Measurements from ENCODE around the gene LGSN.
"Not testable (repeated sequence)": the region's sequence is repeated elsewhere in the genome, so short reads cannot be mapped to it uniquely, and the experiment has no call there.

Gene LGSN

DNA sequence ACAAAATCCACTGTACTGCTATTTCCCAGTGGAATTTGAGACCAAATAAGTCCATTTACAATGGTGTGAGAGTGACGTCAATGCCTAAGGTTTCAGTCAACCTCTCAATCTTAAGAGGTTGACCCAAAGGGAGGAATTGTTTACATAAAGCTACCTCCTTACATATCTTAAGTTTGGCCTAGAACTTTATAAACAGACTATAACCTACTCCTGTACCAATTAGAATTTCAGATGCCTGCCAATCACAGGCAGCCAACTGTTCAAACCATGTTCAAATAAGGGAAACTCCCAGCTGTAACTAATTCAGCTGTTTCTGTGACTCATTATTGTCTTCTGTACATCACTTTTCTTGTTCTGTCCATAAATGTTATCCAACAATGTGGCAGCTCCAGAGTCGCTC lies 14.5 kb downstream of the LGSN start:
- DNase-seq: no peak

DNA sequence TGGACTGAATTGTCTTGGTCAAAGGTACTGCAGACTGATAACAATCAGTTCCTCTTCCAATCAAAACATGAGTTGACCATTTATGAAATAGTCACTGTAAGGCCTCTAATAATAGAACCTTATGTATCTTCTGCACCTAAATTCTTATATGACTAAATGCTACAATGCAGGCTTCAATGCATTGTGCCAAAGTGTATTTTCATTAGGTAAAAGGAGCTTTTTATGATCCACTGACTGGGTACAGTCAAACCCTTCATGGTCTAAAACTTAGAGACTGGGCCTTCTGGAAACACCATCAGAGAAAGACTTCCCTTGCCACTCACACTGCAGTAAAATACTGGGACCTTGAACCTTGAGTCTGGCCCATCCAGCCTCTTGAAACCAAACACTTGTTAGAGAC lies 16.3 kb downstream of the LGSN start:
- no peak for DNase-seq

DNA sequence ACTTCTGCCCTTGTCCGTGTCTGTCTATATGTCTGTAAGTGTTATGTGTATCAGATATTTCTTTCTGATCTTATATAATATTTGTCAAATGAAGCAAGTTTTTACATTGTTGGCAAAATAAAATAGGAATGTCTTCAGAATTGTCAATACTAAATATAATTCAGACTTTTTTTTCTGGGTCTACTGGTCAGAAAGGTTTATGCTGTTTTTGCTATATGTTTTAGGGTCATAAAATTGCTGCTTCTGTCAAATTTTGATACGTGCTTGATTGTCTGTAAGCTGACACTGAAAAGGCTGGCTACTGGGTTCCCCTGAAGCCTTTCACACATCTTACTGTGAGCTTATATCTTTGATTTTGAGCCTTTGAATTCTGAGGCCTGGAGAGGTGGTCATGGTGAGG lies 20.1 kb downstream of the LGSN start:
- no peak for DNase-seq

DNA sequence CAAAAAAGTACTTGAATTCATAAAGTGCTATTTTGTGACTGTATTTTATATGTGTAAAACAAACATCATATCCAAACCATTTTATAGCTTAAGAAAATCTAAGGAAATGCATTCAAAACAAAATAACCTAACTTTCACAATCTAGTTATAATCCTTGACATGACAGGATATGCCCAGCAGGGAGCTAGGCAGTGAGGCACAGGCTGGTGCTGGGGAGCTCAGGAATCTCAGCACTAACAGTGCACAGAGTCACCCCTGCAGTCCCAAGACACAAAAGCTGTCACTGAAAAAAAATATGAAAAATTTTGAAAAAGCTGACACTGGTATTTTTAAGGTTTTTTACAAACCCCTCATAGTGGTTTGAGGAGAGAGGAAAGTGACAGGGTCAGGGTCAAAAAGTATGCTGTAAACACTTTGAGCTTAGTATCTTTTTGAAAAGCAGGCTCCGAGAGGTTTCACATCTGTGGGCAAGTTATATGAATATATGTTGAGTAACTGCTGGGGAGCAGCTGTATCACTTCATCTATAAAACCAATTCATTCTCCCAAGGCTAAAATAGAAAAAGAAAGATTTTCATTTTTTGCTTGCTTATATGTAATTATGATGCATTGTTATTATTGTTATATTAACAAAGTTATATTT lies 24.1 kb downstream of the LGSN start:
- no peak for DNase-seq

- no peak for DNase-seq
Measured at GRCh38 chr6:63290492-63291058, 29.2 kb downstream of the LGSN start.

- DNase-seq: no peak
Measured at GRCh38 chr6:63289269-63289872, 30.4 kb downstream of the LGSN start.

DNA sequence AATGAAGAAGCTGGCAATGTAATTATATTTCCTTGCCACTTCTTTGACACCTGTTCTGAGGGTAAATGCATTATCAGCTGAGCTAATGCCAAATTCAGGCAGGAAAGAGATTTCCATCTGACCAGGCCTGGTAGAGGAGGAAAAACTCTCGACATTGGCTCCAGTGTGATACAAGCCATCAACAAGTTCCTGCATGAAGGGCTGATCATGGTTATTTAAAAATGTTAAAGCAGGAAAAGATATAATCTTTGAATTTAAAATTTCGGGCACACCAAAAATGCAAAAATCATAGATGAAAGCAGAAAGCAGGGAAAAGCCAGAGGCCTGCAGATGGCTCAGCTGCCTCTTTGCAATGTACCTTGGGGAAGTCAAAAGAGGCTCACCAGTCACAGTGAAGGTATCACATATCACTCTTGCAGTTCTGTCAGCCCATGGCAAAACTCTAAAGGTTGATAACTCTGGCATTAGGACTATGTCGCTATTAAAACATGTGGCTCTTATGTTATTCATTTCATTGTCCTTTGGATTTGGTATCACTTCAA lies 39.1 kb downstream of the LGSN start:
- DNase-seq: no peak

DNA sequence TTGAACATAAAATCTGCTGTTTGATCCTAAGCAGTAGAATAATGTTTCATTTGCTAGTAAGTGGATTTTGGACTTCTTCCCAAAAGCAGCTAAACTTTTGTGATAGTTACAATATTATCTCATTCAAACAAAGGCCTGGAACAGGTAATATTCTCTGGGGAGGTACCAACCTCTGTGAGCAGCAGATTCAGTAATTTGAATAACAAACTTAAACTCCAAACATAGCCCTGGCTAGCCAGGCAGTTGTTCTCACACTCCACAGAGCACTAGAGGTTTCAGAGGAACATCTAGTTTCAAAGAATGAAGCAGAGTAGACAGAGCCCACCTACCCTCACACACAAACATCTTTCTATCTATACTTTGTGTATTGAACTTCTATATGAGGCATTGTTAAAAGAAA lies 40.9 kb downstream of the LGSN start:
- DNase-seq: no peak

DNA sequence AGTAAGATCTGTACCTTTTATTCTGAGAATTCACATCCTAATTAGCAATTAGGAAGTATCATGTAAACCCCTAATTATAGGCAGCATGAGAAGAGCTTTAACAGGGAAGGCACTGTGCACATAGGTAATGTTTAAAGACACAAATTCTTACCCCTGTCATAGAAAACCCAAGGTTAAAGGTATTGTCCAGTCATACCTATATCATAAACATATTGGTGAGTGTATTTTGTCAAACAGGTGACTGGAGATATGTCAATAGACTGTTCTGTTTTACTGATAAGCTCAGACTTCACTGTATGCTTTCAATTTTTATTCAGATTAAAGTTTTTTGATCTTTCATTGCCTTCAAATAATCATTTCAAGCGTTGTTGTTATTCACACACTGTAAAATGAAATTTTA lies 43.8 kb downstream of the LGSN start:
- DNase-seq: no peak

- not testable (repeated sequence) for DNase-seq
Measured at GRCh38 chr6:63274795-63275430, 44.9 kb downstream of the LGSN start.

DNA sequence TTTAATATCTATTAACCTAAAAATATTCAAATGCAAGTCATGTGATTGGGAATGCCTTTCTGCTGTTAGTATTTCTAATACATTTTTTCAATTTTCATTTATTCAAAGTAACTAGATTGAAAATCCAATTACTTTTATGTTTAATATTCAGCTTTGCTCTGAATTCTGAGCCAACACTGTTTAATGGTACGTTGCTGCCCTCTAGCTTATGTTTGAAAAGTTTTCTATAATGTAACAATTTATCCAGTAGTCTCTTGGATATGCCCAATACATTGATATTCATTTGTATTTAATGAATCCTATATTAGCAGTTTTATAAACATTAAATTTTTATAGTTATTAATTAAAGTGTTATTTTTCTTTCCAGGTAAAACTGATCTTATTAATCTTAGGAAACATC lies 47.4 kb downstream of the LGSN start:
- DNase-seq: peak; percentile 3

DNA sequence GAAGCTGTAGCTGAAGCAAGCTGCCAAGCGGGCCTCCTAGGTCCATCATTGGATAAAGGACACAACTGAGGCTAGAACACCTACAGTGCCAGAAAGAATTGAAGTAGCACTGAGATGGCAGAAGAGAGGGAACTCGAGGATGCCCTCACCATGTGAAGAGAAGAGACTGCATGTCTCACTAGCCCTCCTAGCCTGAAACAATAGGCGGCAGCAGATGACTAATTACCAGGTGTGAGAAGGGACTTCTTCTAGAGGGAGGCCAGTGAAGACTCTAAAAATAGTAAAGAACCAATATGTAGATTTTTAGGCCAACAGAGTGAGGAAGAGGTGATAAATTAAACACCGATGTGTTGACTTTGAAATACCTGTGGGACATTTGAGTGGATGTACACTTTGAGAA lies 50.3 kb downstream of the LGSN start:
- DNase-seq: no peak

DNA sequence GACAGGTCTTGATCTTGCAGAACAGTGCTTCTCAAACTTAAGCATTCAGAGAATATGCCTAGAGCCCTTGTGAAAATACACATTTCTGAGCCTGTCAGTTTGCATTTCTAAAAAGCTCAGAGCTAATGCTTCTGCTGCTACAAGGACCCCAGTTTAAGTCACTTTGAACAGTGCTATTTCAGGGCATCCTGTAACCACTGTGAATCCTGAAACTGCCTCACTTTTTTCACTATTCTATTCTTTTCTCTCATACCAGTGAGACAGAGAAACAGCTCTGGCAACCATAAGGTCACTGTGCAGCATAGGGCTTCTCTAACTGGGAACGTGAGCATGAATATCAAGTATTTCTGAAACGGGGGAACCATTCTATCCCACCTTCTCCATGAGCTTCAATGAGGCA lies 51.2 kb downstream of the LGSN start:
- DNase-seq: no peak

GRCh38 chr6:63267828-63268227 lies 52.0 kb downstream of the LGSN start:
- no peak for DNase-seq

GRCh38 chr6:63267046-63267445 lies 52.7 kb downstream of the LGSN start:
- DNase-seq: no peak

DNA sequence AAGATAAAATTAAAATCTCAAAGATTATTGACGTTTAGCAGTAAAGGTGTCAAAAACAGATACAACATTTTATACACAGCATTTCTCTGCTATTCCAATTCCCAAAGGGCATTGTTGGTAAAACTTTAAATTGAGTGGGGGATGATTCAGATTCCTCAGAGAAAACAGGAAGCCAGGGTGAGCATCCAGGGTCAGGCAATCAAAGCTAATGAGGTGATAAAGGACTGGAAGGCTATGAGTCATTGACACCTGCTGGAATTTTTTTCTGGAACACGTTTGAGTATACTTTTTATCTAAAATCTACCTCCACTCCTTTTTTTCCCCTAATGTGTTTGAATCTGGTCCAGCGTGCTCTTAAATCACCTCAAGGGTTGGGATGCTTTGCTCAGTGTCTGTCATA lies 56.3 kb downstream of the LGSN start:
- DNase-seq: no peak

GRCh38 chr6:63261820-63262219 lies 58.0 kb downstream of the LGSN start:
- no peak for DNase-seq

DNA sequence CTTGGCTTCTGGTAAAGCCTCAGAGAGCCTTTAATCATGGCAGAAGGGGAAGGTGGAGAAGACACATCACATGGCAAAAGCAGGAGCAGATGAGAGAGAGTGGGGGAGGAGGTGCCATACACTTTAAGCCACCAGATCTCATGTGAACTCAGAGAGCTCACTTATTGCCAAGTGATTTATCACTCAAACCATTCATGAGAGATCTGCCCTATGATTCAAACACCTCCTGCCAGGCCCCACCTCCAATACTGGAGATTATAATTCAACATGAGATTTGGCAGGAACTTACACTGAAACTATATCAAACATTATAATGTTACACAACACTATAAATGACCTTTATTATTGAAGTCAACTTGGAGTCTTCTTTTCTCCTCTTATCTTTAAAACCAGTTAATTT lies 60.6 kb downstream of the LGSN start:
- no peak for DNase-seq

DNA sequence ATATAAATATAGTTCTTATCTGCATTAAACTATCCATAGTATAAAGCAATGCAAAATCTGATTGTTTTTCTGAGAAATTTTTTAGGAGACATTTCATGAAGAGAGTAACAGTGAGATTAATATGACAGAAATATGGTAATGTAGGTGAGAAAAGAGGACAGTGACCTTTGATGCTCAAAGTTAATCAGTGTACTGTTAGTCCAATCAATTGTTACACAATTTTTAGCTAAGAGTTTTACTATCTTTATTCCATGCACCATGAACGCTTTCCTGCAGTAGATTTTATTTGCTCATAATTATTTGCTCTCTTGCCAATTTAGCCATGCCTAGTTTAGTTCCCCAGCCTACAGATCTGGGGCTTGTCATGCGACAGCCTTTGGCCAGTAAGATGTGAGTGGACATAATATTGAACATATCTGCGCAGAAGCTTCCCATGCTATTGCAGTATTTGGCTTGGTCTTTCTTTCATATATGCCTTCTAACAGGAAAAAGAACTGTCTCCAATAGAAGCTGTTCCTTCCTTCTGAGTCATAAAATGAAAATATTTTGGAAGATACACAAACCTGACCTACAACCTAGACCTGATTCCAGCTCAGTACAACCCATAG lies 69.8 kb downstream of the LGSN start:
- no peak for DNase-seq

DNA sequence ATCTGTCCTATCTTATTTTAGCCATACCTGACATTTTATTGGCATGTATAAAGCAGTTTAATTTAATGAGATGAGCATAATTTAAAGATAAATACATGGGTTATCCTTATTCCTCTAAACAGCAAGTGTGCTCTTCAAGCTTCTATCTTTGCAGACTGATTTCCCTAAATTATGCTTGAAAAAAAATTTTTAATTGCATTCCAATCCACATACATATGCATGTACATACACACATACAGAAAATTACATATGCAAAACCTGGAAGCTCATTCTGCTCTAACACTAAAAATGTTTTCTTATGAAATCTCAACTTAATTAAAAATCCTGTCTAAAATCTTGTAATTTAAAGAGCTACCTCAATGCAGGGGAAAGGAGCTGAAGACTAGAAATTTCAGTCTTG lies 73.2 kb downstream of the LGSN start:
- no peak for DNase-seq

GRCh38 chr6:63245909-63246308 lies 73.9 kb downstream of the LGSN start:
- no peak for DNase-seq

GRCh38 chr6:63245420-63245819 lies 74.4 kb downstream of the LGSN start:
- no peak for DNase-seq

- no peak for DNase-seq
Measured at GRCh38 chr6:63236398-63236817, 83.4 kb downstream of the LGSN start.

- not testable (repeated sequence) for DNase-seq
Measured at GRCh38 chr6:63230511-63230910, 89.3 kb downstream of the LGSN start.
